ENCODE results near the gene TCP10L.
"Not testable (repeated sequence)": the region's sequence is repeated elsewhere in the genome, so short reads cannot be mapped to it uniquely, and the experiment has no call there.

Gene TCP10L

DNA sequence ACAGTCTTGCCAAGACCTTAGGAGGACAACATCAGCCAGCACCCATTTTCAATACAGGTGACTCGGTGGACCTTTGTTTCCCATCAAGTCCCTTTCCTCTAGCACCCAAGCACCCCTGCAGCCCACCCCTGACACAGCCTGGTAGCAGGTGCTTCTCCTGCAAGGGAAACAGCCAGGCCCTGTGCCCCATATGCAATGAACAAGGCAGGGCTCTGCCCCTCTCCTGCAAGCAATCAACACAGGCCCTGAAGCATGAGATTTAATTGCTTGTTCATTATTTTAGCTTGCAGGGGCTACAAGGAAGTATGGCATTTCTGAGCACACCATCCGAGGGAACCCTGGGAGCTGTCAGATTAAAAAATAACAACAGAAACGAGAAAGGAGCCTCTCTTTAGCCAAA, 35.4 kb downstream of the TCP10L start:
- H3K9me3 Mint-ChIP-seq: no peaks in the 10 kb centered on the region
- H3K27me3 Mint-ChIP-seq (ENCODE audit: low read depth): peaks cover 9% of the 10 kb centered on the region
- no peaks in the 10 kb centered on the region for H3K4me1 Mint-ChIP-seq (ENCODE audit: low read depth)
- no peak overlapping the region for H3K4me3 Mint-ChIP-seq
- H3K27ac Mint-ChIP-seq: no peak overlapping the region
- H3K36me3 Mint-ChIP-seq (ENCODE audit: low read depth): no peaks in the 10 kb centered on the region

- H3K27ac Mint-ChIP-seq: no peak overlapping the region
- H3K36me3 Mint-ChIP-seq (ENCODE audit: low read depth): no peaks in the 10 kb centered on the region
- peaks cover 9% of the 10 kb centered on the region for H3K27me3 Mint-ChIP-seq (ENCODE audit: low read depth)
- H3K9me3 Mint-ChIP-seq: no peaks in the 10 kb centered on the region
- no peaks in the 10 kb centered on the region for H3K4me1 Mint-ChIP-seq (ENCODE audit: low read depth)
- H3K4me3 Mint-ChIP-seq: no peak overlapping the region
Measured at GRCh38 chr21:32549440-32549839, 35.9 kb downstream of the TCP10L start.

DNA sequence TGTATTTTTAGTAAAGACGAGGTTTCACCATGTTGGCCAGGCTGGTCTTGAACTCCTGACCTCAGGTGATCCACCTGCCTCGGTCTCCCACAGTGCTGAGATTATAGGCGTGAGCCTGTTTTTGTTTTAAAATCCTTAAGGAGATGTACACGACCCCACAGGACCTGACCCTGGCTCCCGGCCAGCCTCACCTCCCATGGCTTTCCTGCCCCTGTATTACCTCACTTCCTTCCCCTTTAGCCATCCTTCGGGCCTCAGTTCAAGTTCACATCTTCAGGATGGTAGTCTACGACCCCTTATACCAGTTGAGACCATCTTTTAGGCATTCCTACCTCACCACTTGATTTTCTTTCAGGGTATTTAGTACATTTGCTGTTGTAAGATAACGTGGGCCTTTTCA, 36.3 kb downstream of the TCP10L start:
- H3K9me3 Mint-ChIP-seq: no peaks in the 10 kb centered on the region
- H3K27ac Mint-ChIP-seq: no peak overlapping the region
- no peaks in the 10 kb centered on the region for H3K36me3 Mint-ChIP-seq (ENCODE audit: low read depth)
- no peaks in the 10 kb centered on the region for H3K4me1 Mint-ChIP-seq (ENCODE audit: low read depth)
- H3K4me3 Mint-ChIP-seq: no peak overlapping the region
- peaks cover 9% of the 10 kb centered on the region for H3K27me3 Mint-ChIP-seq (ENCODE audit: low read depth)

- no peaks in the 10 kb centered on the region for H3K36me3 Mint-ChIP-seq (ENCODE audit: low read depth)
- no peak overlapping the region for H3K4me3 Mint-ChIP-seq
- H3K9me3 Mint-ChIP-seq: no peaks in the 10 kb centered on the region
- H3K4me1 Mint-ChIP-seq (ENCODE audit: low read depth): no peaks in the 10 kb centered on the region
- H3K27me3 Mint-ChIP-seq (ENCODE audit: low read depth): peaks cover 9% of the 10 kb centered on the region
- H3K27ac Mint-ChIP-seq: no peak overlapping the region
Measured at GRCh38 chr21:32547018-32547417, 38.3 kb downstream of the TCP10L start.

DNA sequence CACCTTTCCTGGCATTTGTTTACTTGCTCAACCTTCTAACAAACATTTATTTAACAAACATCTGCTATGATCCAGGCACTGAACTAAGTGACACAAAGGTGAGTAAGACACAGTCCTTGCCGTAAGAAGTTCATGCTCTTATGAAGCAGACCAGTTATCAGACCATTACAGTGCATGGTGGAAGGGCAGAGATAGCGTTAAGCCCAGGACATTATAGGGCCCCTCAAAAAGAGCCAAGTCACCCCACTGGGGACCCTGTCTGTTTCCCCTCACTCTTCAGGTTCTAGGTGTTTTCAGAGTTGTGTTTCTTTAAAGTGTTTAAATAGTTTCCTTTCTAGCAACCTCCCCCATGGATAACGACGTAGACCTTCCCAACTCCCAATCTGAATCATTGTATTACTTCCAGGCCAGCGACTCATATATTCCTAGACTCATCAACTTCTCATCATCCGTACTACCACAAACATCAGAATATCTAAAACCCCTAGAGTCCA, 39.3 kb downstream of the TCP10L start:
- no peaks in the 10 kb centered on the region for H3K9me3 Mint-ChIP-seq
- H3K27me3 Mint-ChIP-seq (ENCODE audit: low read depth): peaks cover 6% of the 10 kb centered on the region
- H3K4me1 Mint-ChIP-seq (ENCODE audit: low read depth): no peaks in the 10 kb centered on the region
- H3K36me3 Mint-ChIP-seq (ENCODE audit: low read depth): no peaks in the 10 kb centered on the region
- H3K4me3 Mint-ChIP-seq: no peak overlapping the region
- no peak overlapping the region for H3K27ac Mint-ChIP-seq

DNA sequence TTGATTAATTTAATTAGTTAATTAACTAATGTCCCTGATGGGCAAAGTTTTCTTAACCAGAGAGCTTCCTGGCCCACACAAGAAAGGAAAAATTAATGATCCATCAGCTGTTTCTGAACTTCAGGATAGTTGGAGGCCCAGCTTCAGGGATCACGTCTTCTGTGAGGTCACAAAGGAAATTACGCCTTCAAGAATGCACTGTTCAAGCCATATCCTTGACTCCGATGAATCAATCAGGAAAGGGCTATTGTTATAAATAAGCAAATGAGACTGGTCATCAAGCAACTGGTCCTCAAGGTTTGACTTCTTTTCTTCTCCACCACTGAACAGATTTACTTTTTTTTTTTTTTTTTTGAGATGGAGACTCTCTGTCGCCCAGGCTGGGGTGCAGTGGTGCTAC, 40.6 kb downstream of the TCP10L start:
- Mint-ChIP-seq H3K27ac (no peak overlapping the region), H3K4me1 (ENCODE audit: low read depth) (no peaks in the 10 kb centered on the region), H3K27me3 (ENCODE audit: low read depth) (peaks cover 4% of the 10 kb centered on the region), H3K36me3 (ENCODE audit: low read depth) (no peaks in the 10 kb centered on the region), H3K4me3 (no peak overlapping the region), H3K9me3 (no peaks in the 10 kb centered on the region)

- no peak overlapping the region for H3K27ac Mint-ChIP-seq
- H3K4me1 Mint-ChIP-seq (ENCODE audit: low read depth): no peaks in the 10 kb centered on the region
- peaks cover 3% of the 10 kb centered on the region for H3K27me3 Mint-ChIP-seq (ENCODE audit: low read depth)
- no peak overlapping the region for H3K4me3 Mint-ChIP-seq
- no peaks in the 10 kb centered on the region for H3K36me3 Mint-ChIP-seq (ENCODE audit: low read depth)
- H3K9me3 Mint-ChIP-seq: no peaks in the 10 kb centered on the region
Measured at GRCh38 chr21:32543975-32544374, 41.3 kb downstream of the TCP10L start.

DNA sequence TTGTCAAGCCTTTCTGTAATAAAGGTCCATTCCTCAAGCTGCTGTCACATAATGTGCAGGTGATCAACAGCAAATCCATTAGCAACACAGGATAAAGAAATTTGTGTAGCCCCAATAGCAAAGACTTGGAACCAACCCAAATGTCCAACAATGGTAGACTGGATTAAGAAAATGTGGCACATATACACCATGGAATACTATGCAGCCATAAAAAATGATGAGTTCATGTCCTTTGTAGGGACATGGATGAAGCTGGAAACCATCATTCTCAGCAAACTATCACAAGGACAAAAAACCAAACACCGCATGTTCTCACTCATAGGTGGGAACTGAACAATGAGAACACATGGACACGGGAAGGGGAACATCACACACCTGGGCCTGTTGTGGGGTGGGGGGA, 42.3 kb downstream of the TCP10L start:
- not testable (repeated sequence) for H3K36me3 Mint-ChIP-seq (ENCODE audit: low read depth); H3K4me3 Mint-ChIP-seq; H3K27ac Mint-ChIP-seq; H3K4me1 Mint-ChIP-seq (ENCODE audit: low read depth); H3K27me3 Mint-ChIP-seq (ENCODE audit: low read depth); H3K9me3 Mint-ChIP-seq

GRCh38 chr21:32539378-32539777, 45.9 kb downstream of the TCP10L start:
- H3K27ac Mint-ChIP-seq: no peak overlapping the region
- H3K4me3 Mint-ChIP-seq: no peak overlapping the region
- no peaks in the 10 kb centered on the region for H3K9me3 Mint-ChIP-seq
- H3K36me3 Mint-ChIP-seq (ENCODE audit: low read depth): no peaks in the 10 kb centered on the region
- H3K4me1 Mint-ChIP-seq (ENCODE audit: low read depth): peaks cover 12% of the 10 kb centered on the region
- H3K27me3 Mint-ChIP-seq (ENCODE audit: low read depth): no peaks in the 10 kb centered on the region

GRCh38 chr21:32538147-32538792, 47.1 kb downstream of the TCP10L start:
- Mint-ChIP-seq H3K9me3 (no peaks in the 10 kb centered on the region), H3K27ac (peak overlapping the region; percentile 27), H3K27me3 (ENCODE audit: low read depth) (no peaks in the 10 kb centered on the region), H3K4me3 (no peak overlapping the region), H3K36me3 (ENCODE audit: low read depth) (no peaks in the 10 kb centered on the region), H3K4me1 (ENCODE audit: low read depth) (peaks cover 12% of the 10 kb centered on the region)

DNA sequence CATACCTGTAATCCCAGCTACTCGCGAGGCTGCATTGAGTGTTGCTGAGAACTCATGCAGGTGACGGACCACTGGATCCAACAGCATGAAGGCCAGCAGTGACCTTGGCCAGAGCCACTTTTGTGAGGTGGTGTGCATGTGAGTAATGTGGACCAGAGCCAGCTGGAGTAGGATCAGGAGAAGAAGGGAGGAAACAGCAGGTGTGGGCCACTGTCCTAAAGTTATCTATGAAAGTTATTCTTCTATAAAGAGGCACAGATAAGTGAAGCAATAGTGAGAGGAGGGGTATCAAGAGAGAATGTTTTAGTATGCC, 47.8 kb downstream of the TCP10L start:
- no peaks in the 10 kb centered on the region for H3K36me3 Mint-ChIP-seq (ENCODE audit: low read depth)
- H3K4me1 Mint-ChIP-seq (ENCODE audit: low read depth): peaks cover 12% of the 10 kb centered on the region
- H3K27ac Mint-ChIP-seq: no peak overlapping the region
- no peaks in the 10 kb centered on the region for H3K27me3 Mint-ChIP-seq (ENCODE audit: low read depth)
- no peak overlapping the region for H3K4me3 Mint-ChIP-seq
- no peaks in the 10 kb centered on the region for H3K9me3 Mint-ChIP-seq

- H3K4me1 Mint-ChIP-seq (ENCODE audit: low read depth): peaks cover 12% of the 10 kb centered on the region
- H3K4me3 Mint-ChIP-seq: no peak overlapping the region
- H3K27ac Mint-ChIP-seq: no peak overlapping the region
- no peaks in the 10 kb centered on the region for H3K36me3 Mint-ChIP-seq (ENCODE audit: low read depth)
- no peaks in the 10 kb centered on the region for H3K9me3 Mint-ChIP-seq
- H3K27me3 Mint-ChIP-seq (ENCODE audit: low read depth): no peaks in the 10 kb centered on the region
Measured at GRCh38 chr21:32535612-32536011, 49.7 kb downstream of the TCP10L start.

GRCh38 chr21:32534113-32534512, 51.2 kb downstream of the TCP10L start:
- no peaks in the 10 kb centered on the region for H3K27me3 Mint-ChIP-seq (ENCODE audit: low read depth)
- H3K4me3 Mint-ChIP-seq: no peak overlapping the region
- H3K27ac Mint-ChIP-seq: no peak overlapping the region
- no peaks in the 10 kb centered on the region for H3K9me3 Mint-ChIP-seq
- no peaks in the 10 kb centered on the region for H3K36me3 Mint-ChIP-seq (ENCODE audit: low read depth)
- peaks cover 12% of the 10 kb centered on the region for H3K4me1 Mint-ChIP-seq (ENCODE audit: low read depth)

GRCh38 chr21:32533611-32534010, 51.7 kb downstream of the TCP10L start:
- H3K27me3 Mint-ChIP-seq (ENCODE audit: low read depth): no peaks in the 10 kb centered on the region
- H3K4me1 Mint-ChIP-seq (ENCODE audit: low read depth): peaks cover 10% of the 10 kb centered on the region
- H3K9me3 Mint-ChIP-seq: no peaks in the 10 kb centered on the region
- no peaks in the 10 kb centered on the region for H3K36me3 Mint-ChIP-seq (ENCODE audit: low read depth)
- H3K27ac Mint-ChIP-seq: no peak overlapping the region
- no peak overlapping the region for H3K4me3 Mint-ChIP-seq

- H3K4me1 Mint-ChIP-seq (ENCODE audit: low read depth): peaks cover 8% of the 10 kb centered on the region
- H3K4me3 Mint-ChIP-seq: no peak overlapping the region
- H3K36me3 Mint-ChIP-seq (ENCODE audit: low read depth): no peaks in the 10 kb centered on the region
- no peaks in the 10 kb centered on the region for H3K27me3 Mint-ChIP-seq (ENCODE audit: low read depth)
- no peaks in the 10 kb centered on the region for H3K9me3 Mint-ChIP-seq
- H3K27ac Mint-ChIP-seq: no peak overlapping the region
Measured at GRCh38 chr21:32533053-32533452, 52.3 kb downstream of the TCP10L start.

DNA sequence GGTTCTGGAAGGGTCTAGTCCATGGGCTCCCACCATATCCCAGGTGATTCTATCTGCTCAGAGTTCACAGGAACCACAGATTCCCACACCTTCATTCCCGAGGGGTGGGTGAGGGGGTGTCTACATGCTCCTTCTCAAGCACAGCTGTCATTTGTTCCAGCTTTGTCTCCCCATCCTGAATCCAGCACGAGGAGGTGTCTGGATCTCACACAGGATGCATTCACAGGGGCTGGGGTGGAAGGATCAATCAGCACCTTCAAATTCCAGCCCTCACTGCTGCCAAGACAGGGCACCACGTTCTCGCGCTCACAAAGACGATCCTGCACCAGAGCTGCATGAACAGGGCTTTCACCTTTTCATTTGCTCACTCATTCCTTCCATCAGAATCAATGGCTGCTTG, 52.7 kb downstream of the TCP10L start:
- Mint-ChIP-seq H3K4me3 (no peak overlapping the region), H3K27me3 (ENCODE audit: low read depth) (no peaks in the 10 kb centered on the region), H3K27ac (no peak overlapping the region), H3K9me3 (no peaks in the 10 kb centered on the region), H3K4me1 (ENCODE audit: low read depth) (peaks cover 8% of the 10 kb centered on the region), H3K36me3 (ENCODE audit: low read depth) (no peaks in the 10 kb centered on the region)

Data from T-helper 1 cell treated with Interleukin-12 subunit alpha and Interleukin-12 subunit beta and Interleukin-4 antibody, amounts not matched to agents 30 μg/mL and 1 μg/mL, for 36 hours (primary cell).